B cell (primary cell): ENCODE measurements around the gene GGA3. TPM values are rescaled to one million over a fixed set of nuclear protein-coding genes. Genes with fewer than 3 reads are reported as not detected.

Source experiments
- ATAC-seq: fragments of 200-7000 bp; cut with Tn5 transposase; one replicate; pipeline ENCODE4 v1.10.0; 2021; ENCODE audit warnings: low read depth, mild to moderate bottlenecking, moderate number of reproducible peaks, moderate library complexity
- CTCF ChIA-PET: fragments of 350-600 bp; sonication (Branson Sonifier 250); formaldehyde crosslinking; loops from one replicate; lab custom pipeline; 2021; ENCODE audit warnings: antibody characterized with exemption, inconsistent platforms; lab: Charles Lee
- POLR2A ChIA-PET: fragments of 350-600 bp; sonication (Branson Sonifier 250); formaldehyde crosslinking; loops from one replicate; lab custom pipeline; 2021; ENCODE audit warnings: antibody characterized with exemption; lab: Charles Lee
- DNase-seq: peaks from one replicate; pipeline ENCODE4 v3.0.0; 2013
- H2AFZ ChIP-seq: 2 replicates; pipeline ENCODE4 v1.6.1; 2012; ENCODE audit warnings: mild to moderate bottlenecking, low read depth, low read length; ENCODE audit not compliant: insufficient read depth, poor library complexity, severe bottlenecking
- H3K27ac ChIP-seq, 2 donors: 1 replicate in 1 of 2; 2 replicates in 1 of 2; pipeline ENCODE4 v1.5.1; 2012 to 2013; ENCODE audit warnings: low read length in 2 of 2, mild to moderate bottlenecking in 2 of 2, moderate library complexity in 1 of 2
- H3K27me3 ChIP-seq, 4 experiments: fragments of 200-600 bp in 1 of 4; sonication (generic) in 1 of 4; replicated peaks in 1 of 4; 1 replicate in 2 of 4; 2 replicates in 2 of 4; pipeline versions ENCODE4 v1.6.1 to v1.7.0; 2013 to 2016; ENCODE audit warnings: low read length in 3 of 4, mild to moderate bottlenecking in 2 of 4, mixed read lengths in 1 of 4, moderate library complexity in 1 of 4; ENCODE audit not compliant: insufficient read depth in 4 of 4, control insufficient read depth in 3 of 4; ENCODE audit errors: control extremely low read depth in 1 of 4
- H3K36me3 ChIP-seq, 2 experiments: replicated peaks in 1 of 2; 1 replicate in 1 of 2; 2 replicates in 1 of 2; pipeline versions ENCODE4 v1.6.1 to v1.7.1; 2013; ENCODE audit warnings: low read length in 1 of 2; ENCODE audit not compliant: insufficient read depth in 2 of 2, control insufficient read depth in 1 of 2; ENCODE audit errors: control extremely low read depth in 1 of 2, extremely low read depth in 1 of 2
- H3K4me1 ChIP-seq, 2 donors: fragments of 200-600 bp in 1 of 2; sonication (generic) in 1 of 2; 1 replicate in 1 of 2; 2 replicates in 1 of 2; pipeline versions ENCODE4 v1.5.1 to v1.6.1; 2013 to 2017; ENCODE audit warnings: low read length in 2 of 2; ENCODE audit not compliant: control insufficient read depth in 2 of 2, insufficient read depth in 2 of 2
- H3K4me2 ChIP-seq: replicated peaks from 2 replicates; pipeline ENCODE3; 2012; ENCODE audit warnings: mild to moderate bottlenecking, low read depth, low read length; ENCODE audit not compliant: poor library complexity, severe bottlenecking
- H3K4me3 ChIP-seq, 5 experiments: fragments of 200-600 bp in 1 of 5; sonication (generic) in 1 of 5; 1 replicate in 3 of 5; 2 replicates in 2 of 5; pipeline versions ENCODE4 v1.5.1 to v1.7.0; 2011 to 2016; ENCODE audit warnings: low read length in 4 of 5, mild to moderate bottlenecking in 4 of 5, low read depth in 2 of 5, control low read depth in 1 of 5, moderate library complexity in 1 of 5; ENCODE audit not compliant: insufficient read depth in 1 of 5; ENCODE audit errors: control extremely low read depth in 1 of 5, extremely low read depth in 1 of 5
- H3K79me2 ChIP-seq: fragments of 200-600 bp; sonication (generic); one replicate; pipeline ENCODE4 v1.6.0; 2016; ENCODE audit warnings: low read length; ENCODE audit not compliant: control insufficient read depth, insufficient read depth
- H3K9ac ChIP-seq: fragments of 200-600 bp; sonication (generic); 2 replicates; pipeline ENCODE4 v1.6.1; 2017; ENCODE audit warnings: mild to moderate bottlenecking, low read length, moderate library complexity
- H3K9me3 ChIP-seq, 3 donors: one replicate each; pipeline versions ENCODE4 v1.6.1 to v1.7.1; 2013; ENCODE audit warnings: low read length in 2 of 3; ENCODE audit not compliant: control insufficient read depth in 2 of 3, insufficient read depth in 1 of 3; ENCODE audit errors: control extremely low read depth in 1 of 3
- H4K20me1 ChIP-seq: 2 replicates; pipeline ENCODE4 v1.6.0; 2012; ENCODE audit warnings: mild to moderate bottlenecking, low read length; ENCODE audit not compliant: insufficient read depth, control insufficient read depth, poor library complexity, severe bottlenecking
- H3K27ac Mint-ChIP-seq: one replicate; pipeline ENCODE4 v1.8.0; 2021; ENCODE audit warnings: mixed read lengths
- H3K27me3 Mint-ChIP-seq: one replicate; pipeline ENCODE4 v1.8.0; 2021; ENCODE audit warnings: mixed read lengths
- H3K4me1 Mint-ChIP-seq: one replicate; pipeline ENCODE4 v1.8.0; 2021; ENCODE audit warnings: mixed read lengths
- H3K4me3 Mint-ChIP-seq: one replicate; pipeline ENCODE4 v1.8.0; 2021; ENCODE audit warnings: mixed read lengths
- H3K9me3 Mint-ChIP-seq: one replicate; pipeline ENCODE4 v1.8.0; 2022; ENCODE audit warnings: mixed read lengths; ENCODE audit not compliant: insufficient read depth
- EZH2 ChIP-seq: IDR thresholded peaks from 2 replicates; pipeline ENCODE4 v1.6.1; 2012; ENCODE audit warnings: borderline replicate concordance, low read depth, mild to moderate bottlenecking, moderate library complexity, low read length; ENCODE audit not compliant: insufficient read depth, poor library complexity, severe bottlenecking
- WGBS: methylation state at CpG from one replicate; pipeline ENCODE4 v1.1.5; 2013; ENCODE audit warnings: missing lambda C conversion rate; ENCODE audit not compliant: insufficient coverage; 5-methylcytosine and 5-hydroxymethylcytosine counted together
- intact Hi-C: fragments of 100-400 bp; cut with micrococcal nuclease; formaldehyde crosslinking; loops from one replicate; pipeline ENCODE4 v1.10.0; 2022
- polyA plus RNA-seq: library from polyadenylated mRNA; depleted of rRNA; stranded (reverse); fragments of >200 nt; gene quantifications from 2 replicates; pipeline ENCODE4 v1.2.3, GENCODE V29; 2012
- total RNA-seq, 2 donors: library from RNA; stranded (reverse); fragments of 120-200 nt in 1 of 2; gene quantifications; 1 replicate in 1 of 2; 2 replicates in 1 of 2; pipeline versions ENCODE4 v1.2.3 to v1.2.4, GENCODE V29; 2013 to 2022
- TF ChIP-seq, protein P1 (sequence below): fragments of 200-600 bp; IDR thresholded peaks from one replicate; pipeline ENCODE4 v1.8.0; 2022; ENCODE audit warnings: antibody characterized with exemption, mild to moderate bottlenecking

Gene GGA3
- total and polyA plus RNA-seq, 2 donors (not counting 1 experiment from before 2014, with no cell fraction given): 109 to 135 TPM

DNA sequence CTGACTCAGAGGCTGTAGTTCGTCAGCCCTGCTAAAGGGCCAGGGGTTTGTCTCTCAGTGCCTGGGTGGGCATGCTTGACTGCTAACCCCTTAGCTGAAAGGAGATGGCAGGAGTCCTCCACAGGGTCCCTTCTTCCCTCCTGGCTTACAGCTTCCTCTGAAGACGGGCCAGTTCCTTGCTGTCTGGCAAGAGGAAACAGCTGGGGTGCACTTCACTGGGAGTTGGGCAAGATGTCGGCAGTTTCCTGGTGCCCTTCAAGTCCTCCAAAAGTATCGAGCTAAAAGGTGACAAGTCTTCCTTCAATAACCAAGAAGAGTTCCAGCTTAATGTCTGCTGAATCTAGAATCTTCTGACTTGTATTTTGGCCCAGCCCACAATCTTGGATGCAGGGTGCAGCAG lies 32.6 kb downstream of the GGA3 start:
- no peak overlapping the region for H3K27ac Mint-ChIP-seq

DNA sequence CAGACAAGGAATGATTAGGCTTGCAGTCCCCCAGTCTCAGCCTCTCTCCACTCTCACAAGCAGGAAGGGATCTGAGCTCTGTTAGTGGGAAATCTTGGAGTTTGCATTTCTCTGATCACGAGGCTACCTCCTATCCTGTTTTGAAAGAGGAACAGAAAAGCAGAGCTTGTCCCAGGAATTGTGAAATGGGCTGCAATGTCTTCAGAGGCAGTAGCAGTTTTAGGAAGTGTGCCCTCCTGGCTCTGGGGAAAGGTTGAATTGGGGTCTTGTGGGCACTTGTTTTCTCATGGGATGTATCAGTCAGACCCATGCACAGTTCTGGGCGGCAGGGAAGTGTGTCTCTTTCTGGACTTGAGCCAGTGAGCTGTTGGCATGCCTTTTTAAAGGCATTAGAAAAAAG lies 33.1 kb downstream of the GGA3 start:
- Histone ChIP-seq H3K4me3 (no peak overlapping the region), H3K4me1 (no peaks in the 10 kb centered on the region), H3K9me3 (no peaks in the 10 kb centered on the region), H3K36me3 (peaks cover 6 to 74% of the 10 kb centered on the region in 2 experiments), H3K79me2 (peaks cover 2% of the 10 kb centered on the region), H3K27me3 (no peaks in the 10 kb centered on the region), H3K4me2 (no peak overlapping the region), H3K27ac (no peak overlapping the region), H3K9ac (no peak overlapping the region), H4K20me1 (no peaks in the 10 kb centered on the region), H2AFZ (no peak overlapping the region)
- TF ChIP-seq, protein P1, sequence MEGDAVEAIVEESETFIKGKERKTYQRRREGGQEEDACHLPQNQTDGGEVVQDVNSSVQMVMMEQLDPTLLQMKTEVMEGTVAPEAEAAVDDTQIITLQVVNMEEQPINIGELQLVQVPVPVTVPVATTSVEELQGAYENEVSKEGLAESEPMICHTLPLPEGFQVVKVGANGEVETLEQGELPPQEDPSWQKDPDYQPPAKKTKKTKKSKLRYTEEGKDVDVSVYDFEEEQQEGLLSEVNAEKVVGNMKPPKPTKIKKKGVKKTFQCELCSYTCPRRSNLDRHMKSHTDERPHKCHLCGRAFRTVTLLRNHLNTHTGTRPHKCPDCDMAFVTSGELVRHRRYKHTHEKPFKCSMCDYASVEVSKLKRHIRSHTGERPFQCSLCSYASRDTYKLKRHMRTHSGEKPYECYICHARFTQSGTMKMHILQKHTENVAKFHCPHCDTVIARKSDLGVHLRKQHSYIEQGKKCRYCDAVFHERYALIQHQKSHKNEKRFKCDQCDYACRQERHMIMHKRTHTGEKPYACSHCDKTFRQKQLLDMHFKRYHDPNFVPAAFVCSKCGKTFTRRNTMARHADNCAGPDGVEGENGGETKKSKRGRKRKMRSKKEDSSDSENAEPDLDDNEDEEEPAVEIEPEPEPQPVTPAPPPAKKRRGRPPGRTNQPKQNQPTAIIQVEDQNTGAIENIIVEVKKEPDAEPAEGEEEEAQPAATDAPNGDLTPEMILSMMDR: no peak
- no peak for TF ChIP-seq EZH2
- intact Hi-C loops: no loop called here
- no peaks in the 10 kb centered on the region for H3K4me1 Mint-ChIP-seq
- DNase-seq (no peak), ATAC-seq (no peak)
- peak overlapping the region; percentile 53 for H3K27ac Mint-ChIP-seq
- ChIA-PET POLR2A (no interaction called here), CTCF (interaction anchor here (3.9 kb wide), 2 partner anchors 11 to 115 kb away, joined by 14 to 22 read pairs; no protein-coding TSS in a partner anchor)
- 90% methylated on average over 1 of the region's 2 CpGs for WGBS
- H3K27me3 Mint-ChIP-seq: no peaks in the 10 kb centered on the region
- no peak overlapping the region for H3K4me3 Mint-ChIP-seq
- H3K9me3 Mint-ChIP-seq: no peaks in the 10 kb centered on the region

More for the DNA sequence above, 32.6 kb downstream of the GGA3 start:
- no peaks in the 10 kb centered on the region for H3K4me1 Mint-ChIP-seq
- H3K4me3 Mint-ChIP-seq: no peak overlapping the region
- TF ChIP-seq, protein P1: no peak
- TF ChIP-seq EZH2: no peak
- CTCF ChIA-PET: interaction anchor here (3.9 kb wide), 2 partner anchors 11 to 115 kb away, joined by 14 to 22 read pairs; no protein-coding TSS in a partner anchor
- Histone ChIP-seq H3K4me3 (no peak overlapping the region), H3K36me3 (peaks cover 6 to 72% of the 10 kb centered on the region in 2 experiments), H3K9ac (no peak overlapping the region), H2AFZ (no peak overlapping the region), H3K9me3 (no peaks in the 10 kb centered on the region), H3K79me2 (peaks cover 2% of the 10 kb centered on the region), H3K27ac (no peak overlapping the region), H4K20me1 (no peaks in the 10 kb centered on the region), H3K27me3 (no peaks in the 10 kb centered on the region), H3K4me1 (no peaks in the 10 kb centered on the region), H3K4me2 (no peak overlapping the region)
- no peak for DNase-seq
- WGBS: 83% methylated on average over 3 of the region's 4 CpGs
- ATAC-seq: no peak
- no peaks in the 10 kb centered on the region for H3K27me3 Mint-ChIP-seq
- POLR2A ChIA-PET: no interaction called here
- H3K9me3 Mint-ChIP-seq: no peaks in the 10 kb centered on the region
- intact Hi-C loops: no loop called here
